SIG-M5 treated with dmso at 0.1 percent for 504 hours (cell line): Measurements from ENCODE around the gene ARID5B.

Experiments
- DNase-seq: peaks from one replicate; lab custom pipeline; 2025; ENCODE audit not compliant: unreplicated experiment; lab: John Stamatoyannopoulos, UW

ARID5B gene

GRCh38 chr10:62063795-62064472, 162.4 kb downstream of the ARID5B start:
- no peak for DNase-seq

- no peak for DNase-seq
These were observed 166.1 kb downstream of the ARID5B start for GRCh38 chr10:62067560-62067959.

GRCh38 chr10:62068464-62068863, 167.0 kb downstream of the ARID5B start:
- no peak for DNase-seq

GRCh38 chr10:62069452-62070178, 168.1 kb downstream of the ARID5B start:
- DNase-seq: no peak

- no peak for DNase-seq
These were observed 170.4 kb downstream of the ARID5B start for GRCh38 chr10:62071846-62072281.

- no peak for DNase-seq
These were observed 171.4 kb downstream of the ARID5B start for GRCh38 chr10:62072901-62073300.

GRCh38 chr10:62073429-62073828, 171.9 kb downstream of the ARID5B start:
- DNase-seq: no peak

GRCh38 chr10:62075414-62075813, 173.9 kb downstream of the ARID5B start:
- no peak for DNase-seq

GRCh38 chr10:62075912-62076311, 174.4 kb downstream of the ARID5B start:
- no peak for DNase-seq

GRCh38 chr10:62076891-62077290, 175.4 kb downstream of the ARID5B start:
- peak; percentile 12 for DNase-seq

GRCh38 chr10:62077330-62078015, 176.0 kb downstream of the ARID5B start:
- no peak for DNase-seq

GRCh38 chr10:62079885-62080559, 178.5 kb downstream of the ARID5B start:
- DNase-seq: no peak

GRCh38 chr10:62080905-62081304, 179.4 kb downstream of the ARID5B start:
- no peak for DNase-seq

- no peak for DNase-seq
These were observed 180.1 kb downstream of the ARID5B start for GRCh38 chr10:62081341-62082270.

GRCh38 chr10:62082271-62082656, 180.8 kb downstream of the ARID5B start:
- no peak for DNase-seq

- DNase-seq: no peak
These were observed 181.4 kb downstream of the ARID5B start for GRCh38 chr10:62082729-62083411.

GRCh38 chr10:62083412-62084267, 182.1 kb downstream of the ARID5B start:
- DNase-seq: no peak

GRCh38 chr10:62084451-62084850, 183.0 kb downstream of the ARID5B start:
- DNase-seq: no peak

- no peak for DNase-seq
These were observed 183.9 kb downstream of the ARID5B start for GRCh38 chr10:62085404-62085803.
